Panc1 (cell line): ENCODE measurements around the gene NOP56. TPM values are rescaled to one million over a fixed set of nuclear protein-coding genes. Genes with fewer than 3 reads are reported as not detected.

Experiments
- ATAC-seq: fragments of 200-7000 bp; cut with Tn5 transposase; 2 replicates; pipeline ENCODE4 v1.9.1; 2020; ENCODE audit warnings: mild to moderate bottlenecking, moderate library complexity
- BruUV-seq: library from RNA; stranded (reverse); fragments of 400-500 nt; replicated peaks from 2 replicates; lab custom pipeline; 2021; lab: Mats Ljungman, UMichigan
- CTCF ChIA-PET: fragments of 300-600 bp; sonication (Branson Sonifier 250); formaldehyde crosslinking; loops from one replicate; lab custom pipeline; 2022; ENCODE audit warnings: antibody characterized with exemption; lab: Charles Lee
- POLR2A ChIA-PET: fragments of 300-600 bp; sonication (Branson Sonifier 250); formaldehyde crosslinking; loops from one replicate; lab custom pipeline; 2022; ENCODE audit warnings: antibody characterized with exemption; lab: Charles Lee
- DNase-seq: peaks from one replicate; pipeline ENCODE4 v3.0.0-alpha.2; 2010; ENCODE audit warnings: low read depth, low spot score
- H3K27ac ChIP-seq: 2 replicates; pipeline ENCODE4 v1.5.1; 2011; ENCODE audit warnings: mild to moderate bottlenecking, low read length, inconsistent platforms
- H3K27me3 ChIP-seq: fragments of 200-500 bp; sonication (Bioruptor generic); 2 replicates; pipeline ENCODE4 v1.6.0; 2014; ENCODE audit warnings: low read length, inconsistent platforms; ENCODE audit not compliant: control insufficient read depth, insufficient read depth
- H3K36me3 ChIP-seq: fragments of 200-500 bp; sonication (Bioruptor generic); 2 replicates; pipeline ENCODE4 v1.5.1; 2014; ENCODE audit warnings: inconsistent platforms, mild to moderate bottlenecking, low read length, moderate library complexity; ENCODE audit not compliant: control insufficient read depth, insufficient read depth
- H3K4me1 ChIP-seq: 2 replicates; pipeline ENCODE4 v1.5.1; 2011; ENCODE audit warnings: inconsistent platforms, mild to moderate bottlenecking, low read length, moderate library complexity; ENCODE audit not compliant: control insufficient read depth, insufficient read depth
- H3K4me3 ChIP-seq, 2 experiments: 2 replicates each; pipeline ENCODE4 v1.5.1; 2011 to 2012; ENCODE audit warnings: low read depth in 2 of 2, low read length in 2 of 2, mild to moderate bottlenecking in 2 of 2, inconsistent platforms in 1 of 2, moderate library complexity in 1 of 2
- H3K9me3 ChIP-seq: fragments of 200-500 bp; sonication (Bioruptor generic); 2 replicates; pipeline ENCODE4 v1.5.1; 2014; ENCODE audit warnings: low read depth, mild to moderate bottlenecking, inconsistent platforms, low read length, moderate library complexity; ENCODE audit not compliant: control insufficient read depth, insufficient read depth
- POLR2AphosphoS5 ChIP-seq: IDR thresholded peaks from 2 replicates; pipeline ENCODE4 v1.6.1; 2012; ENCODE audit warnings: mild to moderate bottlenecking, low read depth, low read length, moderate library complexity
- REST ChIP-seq, 2 experiments: IDR thresholded peaks; 2 replicates each; pipeline ENCODE4 v1.6.1; 2011 to 2012; ENCODE audit warnings: low read depth in 2 of 2, control low read depth in 1 of 2, low read length in 1 of 2, mild to moderate bottlenecking in 1 of 2, moderate library complexity in 1 of 2; ENCODE audit not compliant: insufficient read depth in 1 of 2
- SIN3A ChIP-seq: IDR thresholded peaks from 2 replicates; pipeline ENCODE4 v1.6.1; 2012; ENCODE audit warnings: low read depth, mild to moderate bottlenecking, low read length, moderate library complexity, borderline replicate concordance; ENCODE audit not compliant: insufficient read depth
- TCF7L2 ChIP-seq: IDR thresholded peaks from 2 replicates; pipeline ENCODE4 v1.6.1; 2011; ENCODE audit warnings: mild to moderate bottlenecking, low read depth, low read length, inconsistent platforms
- in situ Hi-C: cut with HindIII; loops from 2 replicates; pipeline ENCODE4 v1.10.0; 2016; ENCODE audit warnings: low sequenced_read_pairs, low pct_unique_long_range_greater_than_20kb
- intact Hi-C: fragments of 100-400 bp; cut with micrococcal nuclease; formaldehyde crosslinking; loops from one replicate; pipeline ENCODE4 v1.10.0; 2022; ENCODE audit not compliant: unreplicated experiment
- total RNA-seq: library from RNA; stranded (reverse); gene quantifications from one replicate; pipeline ENCODE4 v1.2.1, GENCODE V29; 2021; ENCODE audit not compliant: unreplicated experiment
- TF ChIP-seq, protein P1 (sequence below): fragments of 450-650 bp; IDR thresholded peaks from 2 replicates; pipeline ENCODE4 v1.5.1; 2017; ENCODE audit warnings: mild to moderate bottlenecking

NOP56 gene
- total RNA-seq, 1 experiment from 2014 or later: 354 TPM

GRCh38 chr20:2606507-2607006 lies 45.9 kb upstream of the NOP56 start:
- DNase-seq (no peak), ATAC-seq (no peak)
- Histone ChIP-seq H3K27ac (no peak overlapping the region), H3K9me3 (no peaks in the 10 kb centered on the region), H3K4me3 (no peak overlapping the region), H3K27me3 (no peaks in the 10 kb centered on the region), H3K36me3 (no peaks in the 10 kb centered on the region), H3K4me1 (no peaks in the 10 kb centered on the region)
- in situ Hi-C loops (no loop called here), intact Hi-C loops (no loop called here)
- no TSS peak for BruUV-seq
- TF ChIP-seq TCF7L2 (no peak), SIN3A (no peak), POLR2AphosphoS5 (no peak), REST (IDR thresholded peaks at IDR 0.05; ENCODE audit: insufficient read depth in 1 of 2, low read depth in 2 of 2, low read length in 1 of 2) (no peak)
- TF ChIP-seq, protein P1, sequence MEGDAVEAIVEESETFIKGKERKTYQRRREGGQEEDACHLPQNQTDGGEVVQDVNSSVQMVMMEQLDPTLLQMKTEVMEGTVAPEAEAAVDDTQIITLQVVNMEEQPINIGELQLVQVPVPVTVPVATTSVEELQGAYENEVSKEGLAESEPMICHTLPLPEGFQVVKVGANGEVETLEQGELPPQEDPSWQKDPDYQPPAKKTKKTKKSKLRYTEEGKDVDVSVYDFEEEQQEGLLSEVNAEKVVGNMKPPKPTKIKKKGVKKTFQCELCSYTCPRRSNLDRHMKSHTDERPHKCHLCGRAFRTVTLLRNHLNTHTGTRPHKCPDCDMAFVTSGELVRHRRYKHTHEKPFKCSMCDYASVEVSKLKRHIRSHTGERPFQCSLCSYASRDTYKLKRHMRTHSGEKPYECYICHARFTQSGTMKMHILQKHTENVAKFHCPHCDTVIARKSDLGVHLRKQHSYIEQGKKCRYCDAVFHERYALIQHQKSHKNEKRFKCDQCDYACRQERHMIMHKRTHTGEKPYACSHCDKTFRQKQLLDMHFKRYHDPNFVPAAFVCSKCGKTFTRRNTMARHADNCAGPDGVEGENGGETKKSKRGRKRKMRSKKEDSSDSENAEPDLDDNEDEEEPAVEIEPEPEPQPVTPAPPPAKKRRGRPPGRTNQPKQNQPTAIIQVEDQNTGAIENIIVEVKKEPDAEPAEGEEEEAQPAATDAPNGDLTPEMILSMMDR: no peak
- CTCF ChIA-PET: no interaction called here
- POLR2A ChIA-PET: no interaction called here

DNA sequence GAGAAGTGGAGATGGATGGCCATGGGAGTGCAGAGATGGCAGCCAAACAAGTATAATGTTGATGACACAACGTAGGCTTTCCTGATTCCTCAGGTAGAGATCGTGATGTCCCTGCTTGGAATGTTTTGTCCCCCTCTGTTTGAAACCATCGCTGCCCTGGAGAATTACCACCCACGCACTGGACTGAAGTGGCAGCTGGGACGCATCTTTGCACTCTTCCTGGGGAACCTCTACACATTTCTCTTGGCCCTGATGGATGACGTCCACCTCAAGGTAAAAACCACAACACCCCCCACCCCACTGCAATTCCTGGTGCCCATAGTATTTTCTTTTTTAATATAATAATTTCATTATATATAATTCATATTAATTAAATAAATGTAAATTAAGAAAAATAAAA lies 42.1 kb upstream of the NOP56 start:
- no peaks in the 10 kb centered on the region for H3K9me3 ChIP-seq
- in situ Hi-C loops (no loop called here), intact Hi-C loops (no loop called here)
- peaks cover 14% of the 10 kb centered on the region for H3K27me3 ChIP-seq
- TF ChIP-seq, protein P1: no peak
- TF ChIP-seq SIN3A (no peak), REST (IDR thresholded peaks at IDR 0.05; ENCODE audit: insufficient read depth in 1 of 2, low read depth in 2 of 2, low read length in 1 of 2) (no peak)
- BruUV-seq: no TSS peak
- no peaks in the 10 kb centered on the region for H3K36me3 ChIP-seq
- H3K27ac ChIP-seq: no peak overlapping the region
- DNase-seq: no peak
- no peak overlapping the region for H3K4me3 ChIP-seq
- ChIA-PET POLR2A (no interaction called here), CTCF (no interaction called here)
- no peak for ATAC-seq
- H3K4me1 ChIP-seq: no peaks in the 10 kb centered on the region
